Measurements from ENCODE around the gene DAAM1. TPM values are rescaled to one million over a fixed set of nuclear protein-coding genes. Genes with fewer than 3 reads are reported as not detected.

The DAAM1 gene
- total RNA-seq, 1 experiment from 2014 or later: 35.3 TPM

DNA sequence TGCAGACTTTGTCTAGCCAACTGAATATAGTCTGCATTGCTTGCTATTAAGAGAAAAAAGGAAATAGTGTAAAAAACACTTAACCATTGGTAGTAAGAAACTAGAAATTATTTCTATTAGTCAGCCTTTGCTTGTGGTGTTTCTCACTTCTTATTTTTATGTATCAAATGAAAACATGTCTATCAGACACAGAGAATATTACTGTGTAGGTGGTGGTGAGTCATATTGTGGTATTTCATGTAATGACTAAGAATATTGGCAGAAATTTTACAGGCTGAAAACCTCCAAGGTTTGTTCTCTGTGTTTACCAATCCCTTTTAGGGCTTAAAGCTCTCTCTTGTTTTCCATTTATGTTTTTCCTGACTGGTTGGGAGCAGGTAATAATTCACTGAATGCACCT is 87.2 kb downstream of the DAAM1 start:
- DNase-seq: no peak

GRCh38 chr14:59276235-59276634 is 87.8 kb downstream of the DAAM1 start:
- H3K4me3 Mint-ChIP-seq (ENCODE audit: unreplicated experiment): no peak overlapping the region
- H3K4me1 Mint-ChIP-seq (ENCODE audit: low read depth, unreplicated experiment): peaks cover 15% of the 10 kb centered on the region
- ChIA-PET POLR2A (no interaction called here), CTCF (no interaction called here)
- no peak for DNase-seq
- H3K9me3 Mint-ChIP-seq (ENCODE audit: unreplicated experiment): no peaks in the 10 kb centered on the region
- no peaks in the 10 kb centered on the region for H3K36me3 ChIP-seq (ENCODE audit: control insufficient read depth, insufficient read depth, low read length)
- H3K27me3 ChIP-seq (replicated peaks; ENCODE audit: control insufficient read depth, insufficient read depth, low read length): no peaks in the 10 kb centered on the region
- no TSS peak for BruUV-seq (replicated peaks)
- no peaks in the 10 kb centered on the region for H3K36me3 Mint-ChIP-seq (ENCODE audit: insufficient read depth, unreplicated experiment)
- H3K4me3 ChIP-seq (ENCODE audit: low read depth, low read length): no peak overlapping the region
- no peaks in the 10 kb centered on the region for H3K27me3 Mint-ChIP-seq (ENCODE audit: insufficient read depth, unreplicated experiment)
- H3K9me3 ChIP-seq: no peaks in the 10 kb centered on the region
- peaks cover 20% of the 10 kb centered on the region for H3K4me1 ChIP-seq
- H3K27ac Mint-ChIP-seq (ENCODE audit: unreplicated experiment): no peak overlapping the region
- intact Hi-C loops (cut with micrococcal nuclease; ENCODE audit: unreplicated experiment): no loop called here
- TF ChIP-seq, protein P1, sequence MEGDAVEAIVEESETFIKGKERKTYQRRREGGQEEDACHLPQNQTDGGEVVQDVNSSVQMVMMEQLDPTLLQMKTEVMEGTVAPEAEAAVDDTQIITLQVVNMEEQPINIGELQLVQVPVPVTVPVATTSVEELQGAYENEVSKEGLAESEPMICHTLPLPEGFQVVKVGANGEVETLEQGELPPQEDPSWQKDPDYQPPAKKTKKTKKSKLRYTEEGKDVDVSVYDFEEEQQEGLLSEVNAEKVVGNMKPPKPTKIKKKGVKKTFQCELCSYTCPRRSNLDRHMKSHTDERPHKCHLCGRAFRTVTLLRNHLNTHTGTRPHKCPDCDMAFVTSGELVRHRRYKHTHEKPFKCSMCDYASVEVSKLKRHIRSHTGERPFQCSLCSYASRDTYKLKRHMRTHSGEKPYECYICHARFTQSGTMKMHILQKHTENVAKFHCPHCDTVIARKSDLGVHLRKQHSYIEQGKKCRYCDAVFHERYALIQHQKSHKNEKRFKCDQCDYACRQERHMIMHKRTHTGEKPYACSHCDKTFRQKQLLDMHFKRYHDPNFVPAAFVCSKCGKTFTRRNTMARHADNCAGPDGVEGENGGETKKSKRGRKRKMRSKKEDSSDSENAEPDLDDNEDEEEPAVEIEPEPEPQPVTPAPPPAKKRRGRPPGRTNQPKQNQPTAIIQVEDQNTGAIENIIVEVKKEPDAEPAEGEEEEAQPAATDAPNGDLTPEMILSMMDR (IDR thresholded peaks at IDR 0.05; ENCODE audit: insufficient read depth in 1 of 2, low read depth in 1 of 2, low read length in 1 of 2, severe bottlenecking in 1 of 2, unreplicated experiment in 1 of 2): no peak

More for the DNA sequence above, 87.2 kb downstream of the DAAM1 start:
- POLR2A ChIA-PET: no interaction called here
- TF ChIP-seq, protein P1 (IDR thresholded peaks at IDR 0.05; ENCODE audit: insufficient read depth in 1 of 2, low read depth in 1 of 2, low read length in 1 of 2, severe bottlenecking in 1 of 2, unreplicated experiment in 1 of 2): no peak
- no peaks in the 10 kb centered on the region for H3K36me3 Mint-ChIP-seq (ENCODE audit: insufficient read depth, unreplicated experiment)
- no peaks in the 10 kb centered on the region for H3K36me3 ChIP-seq (ENCODE audit: control insufficient read depth, insufficient read depth, low read length)
- no peaks in the 10 kb centered on the region for H3K27me3 ChIP-seq (replicated peaks; ENCODE audit: control insufficient read depth, insufficient read depth, low read length)
- H3K9me3 ChIP-seq: no peaks in the 10 kb centered on the region
- peaks cover 15% of the 10 kb centered on the region for H3K4me1 Mint-ChIP-seq (ENCODE audit: low read depth, unreplicated experiment)
- CTCF ChIA-PET: no interaction called here
- H3K4me3 ChIP-seq (ENCODE audit: low read depth, low read length): no peak overlapping the region
- H3K27ac Mint-ChIP-seq (ENCODE audit: unreplicated experiment): no peak overlapping the region
- H3K27me3 Mint-ChIP-seq (ENCODE audit: insufficient read depth, unreplicated experiment): no peaks in the 10 kb centered on the region
- BruUV-seq (replicated peaks): no TSS peak
- H3K4me1 ChIP-seq: peaks cover 20% of the 10 kb centered on the region
- intact Hi-C loops (cut with micrococcal nuclease; ENCODE audit: unreplicated experiment): no loop called here
- no peak overlapping the region for H3K4me3 Mint-ChIP-seq (ENCODE audit: unreplicated experiment)
- no peaks in the 10 kb centered on the region for H3K9me3 Mint-ChIP-seq (ENCODE audit: unreplicated experiment)

DNA sequence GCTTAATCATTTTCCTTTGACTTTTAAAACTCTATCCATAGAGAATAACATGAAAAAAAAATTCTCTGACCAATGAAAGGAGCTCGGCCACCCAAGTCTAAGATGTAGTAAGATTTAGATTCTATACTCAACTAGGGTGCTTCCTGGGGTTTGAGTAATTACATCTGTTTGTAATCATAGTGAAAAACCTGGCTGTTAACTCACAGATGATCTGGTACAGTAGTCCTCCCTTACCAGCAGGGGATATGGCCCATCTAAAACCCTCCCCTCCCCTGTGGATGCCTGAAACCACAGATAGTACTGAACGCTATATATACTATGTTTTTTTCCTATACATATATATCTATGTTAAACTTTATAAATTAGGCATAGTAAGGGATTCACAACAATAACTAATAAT is 89.2 kb downstream of the DAAM1 start:
- Mint-ChIP-seq H3K4me3 (ENCODE audit: unreplicated experiment) (no peak overlapping the region), H3K4me1 (ENCODE audit: low read depth, unreplicated experiment) (peaks cover 15% of the 10 kb centered on the region), H3K27ac (ENCODE audit: unreplicated experiment) (no peak overlapping the region), H3K9me3 (ENCODE audit: unreplicated experiment) (no peaks in the 10 kb centered on the region), H3K27me3 (ENCODE audit: insufficient read depth, unreplicated experiment) (no peaks in the 10 kb centered on the region), H3K36me3 (ENCODE audit: insufficient read depth, unreplicated experiment) (no peaks in the 10 kb centered on the region)
- Histone ChIP-seq H3K9me3 (no peaks in the 10 kb centered on the region), H3K4me3 (ENCODE audit: low read depth, low read length) (no peak overlapping the region), H3K36me3 (ENCODE audit: control insufficient read depth, insufficient read depth, low read length) (no peaks in the 10 kb centered on the region), H3K4me1 (peaks cover 20% of the 10 kb centered on the region), H3K27me3 (replicated peaks; ENCODE audit: control insufficient read depth, insufficient read depth, low read length) (no peaks in the 10 kb centered on the region)
- DNase-seq: no peak
- BruUV-seq (replicated peaks): no TSS peak
- ChIA-PET POLR2A (no interaction called here), CTCF (no interaction called here)
- intact Hi-C loops (cut with micrococcal nuclease; ENCODE audit: unreplicated experiment): no loop called here
- TF ChIP-seq, protein P1 (IDR thresholded peaks at IDR 0.05; ENCODE audit: insufficient read depth in 1 of 2, low read depth in 1 of 2, low read length in 1 of 2, severe bottlenecking in 1 of 2, unreplicated experiment in 1 of 2): no peak
